SK-N-SH treated with all-trans-retinoic acid at 6 μM for 48 hours (cell line): ENCODE data around the gene LAMA3.

Source experiments
- BACH2 ChIP-seq: fragments of 250-450 bp; sonication (Bioruptor Pico); IDR thresholded peaks from 2 replicates; pipeline ENCODE4 v1.9.0; 2021; ENCODE audit warnings: mild to moderate bottlenecking, borderline replicate concordance
- CSRNP3 ChIP-seq: fragments of 250-450 bp; sonication (Bioruptor Pico); IDR thresholded peaks from 2 replicates; pipeline ENCODE4 v1.5.1; 2021; ENCODE audit warnings: mild to moderate bottlenecking, moderate library complexity

GRCh38 chr18:23972453-23972852 lies 283.2 kb downstream of the LAMA3 start:
- TF ChIP-seq BACH2 (no peak), CSRNP3 (CRISPR knock-in tag) (no peak)
